HepG2 (cell line): Measurements from ENCODE around the gene ZBP1. TPM values are rescaled to one million over a fixed set of nuclear protein-coding genes. Genes with fewer than 3 reads are reported as not detected.

ENCODE experiments used
- ATAC-seq: fragments of 200-7000 bp; cut with Tn5 transposase; 3 replicates; pipeline ENCODE4 v1.9.1; 2020; ENCODE audit warnings: mild to moderate bottlenecking, moderate library complexity
- BruUV-seq: library from RNA; stranded (reverse); fragments of 400-500 nt; replicated peaks from 2 replicates; lab custom pipeline; 2021; lab: Mats Ljungman, UMichigan
- CTCF ChIA-PET: fragments of 300-600 bp; formaldehyde crosslinking; extraction: SDS; loops from one replicate; lab custom pipeline; 2021; ENCODE audit warnings: low total read pairs, inconsistent platforms, low intra/inter-chr PET ratio; lab: Yijun Ruan, JAX
- POLR2A ChIA-PET: fragments of 350-600 bp; sonication (Branson Sonifier 250); formaldehyde crosslinking; loops from one replicate; lab custom pipeline; 2020; ENCODE audit warnings: antibody characterized with exemption, inconsistent platforms; lab: Yijun Ruan, JAX
- DNase-seq: peaks from one replicate; pipeline ENCODE4 v3.0.0-alpha.2; 2015; ENCODE audit warnings: low spot score
- FAIRE-seq: peaks from 3 replicates; lab custom pipeline; 2011; peaks lifted over from hg19 to GRCh38; lab: Jason Lieb, UNC
- H2AFZ ChIP-seq: one replicate; pipeline ENCODE4 v1.6.1; 2011; ENCODE audit warnings: low read length, inconsistent platforms
- H3K27ac ChIP-seq: fragments of 300-600 bp; 3 replicates; pipeline ENCODE4 v1.8.0; 2011; ENCODE audit warnings: mixed run types, mild to moderate bottlenecking, mixed read lengths, low read length, inconsistent platforms; ENCODE audit not compliant: insufficient read depth; ENCODE audit errors: extremely low read length
- H3K27me3 ChIP-seq, 2 experiments: fragments of 200-600 bp in 1 of 2; 2 replicates in 1 of 2; 3 replicates in 1 of 2; pipeline versions ENCODE4 v1.6.0 to v1.8.0; 2011; ENCODE audit warnings: low read length in 2 of 2, mild to moderate bottlenecking in 2 of 2, moderate library complexity in 2 of 2, inconsistent platforms in 1 of 2; ENCODE audit not compliant: insufficient read depth in 2 of 2, control insufficient read depth in 1 of 2
- H3K36me3 ChIP-seq, 2 experiments: fragments of 200-600 bp in 1 of 2; replicated peaks in 1 of 2; 2 replicates in 1 of 2; 3 replicates in 1 of 2; pipeline versions ENCODE4 v1.5.1 to v1.8.0; 2011; ENCODE audit warnings: low read length in 2 of 2, inconsistent platforms in 1 of 2; ENCODE audit not compliant: insufficient read depth in 2 of 2, control insufficient read depth in 1 of 2
- H3K4me1 ChIP-seq: 2 replicates; pipeline ENCODE4 v1.5.1; 2012; ENCODE audit warnings: low read length, inconsistent platforms; ENCODE audit not compliant: insufficient read depth
- H3K4me2 ChIP-seq: 2 replicates; pipeline ENCODE4 v1.6.0; 2011; ENCODE audit warnings: low read depth, low read length, inconsistent platforms
- H3K4me3 ChIP-seq, 3 experiments: fragments of 200-600 bp in 1 of 3; sonication (generic), shearing (Covaris generic) in 1 of 3; replicated peaks in 1 of 3; 2 replicates each; pipeline ENCODE4 v1.5.1; 2011 to 2016; ENCODE audit warnings: low read length in 3 of 3, inconsistent platforms in 2 of 3, low read depth in 2 of 3, mild to moderate bottlenecking in 2 of 3, control low read depth in 1 of 3, mixed read lengths in 1 of 3; ENCODE audit not compliant: insufficient read depth in 1 of 3
- H3K79me2 ChIP-seq: one replicate; pipeline ENCODE4 v1.6.1; 2011; ENCODE audit warnings: low read length, inconsistent platforms; ENCODE audit not compliant: insufficient read depth
- H3K9ac ChIP-seq: 2 replicates; pipeline ENCODE4 v1.6.0; 2011; ENCODE audit warnings: mild to moderate bottlenecking, low read depth, low read length, inconsistent platforms; ENCODE audit not compliant: insufficient read depth
- H3K9me3 ChIP-seq: 2 replicates; pipeline ENCODE4 v1.5.1; 2012; ENCODE audit warnings: mild to moderate bottlenecking, low read length
- H4K20me1 ChIP-seq: 2 replicates; pipeline ENCODE4 v1.6.0; 2011; ENCODE audit warnings: inconsistent platforms, mild to moderate bottlenecking, low read length, moderate library complexity; ENCODE audit not compliant: insufficient read depth
- CENPX ChIP-seq: sonication (generic); formaldehyde crosslinking; IDR thresholded peaks from 2 replicates; pipeline ENCODE4 v1.9.0; 2021; ENCODE audit warnings: mild to moderate bottlenecking, missing genetic modification reagents, moderate library complexity
- EEA1 ChIP-seq: sonication (generic); formaldehyde crosslinking; IDR thresholded peaks from 2 replicates; pipeline ENCODE4 v1.5.1; 2020; ENCODE audit warnings: mild to moderate bottlenecking, missing genetic modification reagents, borderline replicate concordance
- KMT2B ChIP-seq: IDR thresholded peaks from 2 replicates; pipeline ENCODE4 v1.6.1; 2016; ENCODE audit warnings: missing genetic modification reagents, missing compliant biosample characterization
- MTF1 ChIP-seq: sonication (generic); formaldehyde crosslinking; IDR thresholded peaks from 2 replicates; pipeline ENCODE4 v1.5.0; 2020; ENCODE audit warnings: missing genetic modification reagents
- NONO ChIP-seq, 2 experiments: fragments of 450-650 bp in 1 of 2; sonication (generic) in 1 of 2; formaldehyde crosslinking in 1 of 2; IDR thresholded peaks in 1 of 2; conservative IDR thresholded peaks in 1 of 2; 2 replicates each; pipeline versions ENCODE4 v1.6.1 to v1.8.0; 2017 to 2022; ENCODE audit warnings: mild to moderate bottlenecking in 1 of 2, missing genetic modification reagents in 1 of 2, moderate library complexity in 1 of 2
- TARDBP ChIP-seq: sonication (generic); formaldehyde crosslinking; IDR thresholded peaks from 2 replicates; pipeline ENCODE4 v1.8.0; 2022; ENCODE audit warnings: mild to moderate bottlenecking, missing genetic modification reagents
- ZBTB42 ChIP-seq: sonication (generic); formaldehyde crosslinking; IDR thresholded peaks from 2 replicates; pipeline ENCODE4 v1.5.0; 2020; ENCODE audit warnings: mild to moderate bottlenecking, missing genetic modification reagents
- ZFP1 ChIP-seq: IDR thresholded peaks from 2 replicates; pipeline ENCODE4 v1.6.1; 2016
- ZNF224 ChIP-seq: sonication (generic); formaldehyde crosslinking; IDR thresholded peaks from 2 replicates; pipeline ENCODE4 v1.5.0; 2020; ENCODE audit warnings: mild to moderate bottlenecking, missing genetic modification reagents
- ZNF331 ChIP-seq: sonication (generic); formaldehyde crosslinking; IDR thresholded peaks from 2 replicates; pipeline ENCODE4 v1.4.0; 2020; ENCODE audit warnings: missing genetic modification reagents
- ZNF44 ChIP-seq: sonication (generic); formaldehyde crosslinking; IDR thresholded peaks from 2 replicates; pipeline ENCODE4 v1.5.1; 2020; ENCODE audit warnings: mild to moderate bottlenecking, missing genetic modification reagents
- WGBS: methylation state at CpG from one replicate; pipeline ENCODE4 v1.1.6; 2017; ENCODE audit warnings: low lambda C conversion rate; 5-methylcytosine and 5-hydroxymethylcytosine counted together
- in situ Hi-C: cut with HindIII; loops from 2 replicates; pipeline ENCODE4 v1.10.0; 2017; ENCODE audit warnings: low pct_unique_long_range_greater_than_20kb; ENCODE audit not compliant: extremely low pct_ligation_motif_present
- intact Hi-C: fragments of 100-400 bp; cut with micrococcal nuclease; formaldehyde crosslinking; loops from one replicate; pipeline ENCODE4 v1.10.0; 2022; ENCODE audit not compliant: unreplicated experiment
- polyA plus RNA-seq, 8 experiments: library from polyadenylated mRNA; depleted of rRNA in 3 of 8; stranded (reverse) in 7 of 8; unstranded in 1 of 8; fragments of >200 nt; fragmentation: Illumina TruSeq in 4 of 8; extraction: Trizol in 4 of 8; gene quantifications; 2 replicates each; pipeline versions ENCODE4 v1.2.1 to v1.2.3, GENCODE V29; 2011 to 2016; ENCODE audit warnings: low read depth in 4 of 8, missing spikeins in 1 of 8, mixed read lengths in 1 of 8; ENCODE audit not compliant: insufficient read depth in 1 of 8
- total RNA-seq, 5 experiments: library from RNA; depleted of rRNA; stranded (reverse); fragments of >200 nt; fragmentation: Illumina TruSeq; extraction: Trizol; gene quantifications; 2 replicates each; pipeline ENCODE4 v1.2.3, GENCODE V29; 2016; ENCODE audit warnings: low read depth in 1 of 5
- TF ChIP-seq, protein P1 (sequence below): sonication (generic); formaldehyde crosslinking; IDR thresholded peaks from 2 replicates; pipeline ENCODE4 v1.9.0; 2022; ENCODE audit warnings: low read depth, missing genetic modification reagents
- TF ChIP-seq, protein P2 (sequence below): IDR thresholded peaks from 2 replicates; pipeline ENCODE4 v1.6.1; 2016; ENCODE audit warnings: missing genetic modification reagents, missing compliant biosample characterization
- TF ChIP-seq, protein P3 (sequence below): sonication (generic); formaldehyde crosslinking; IDR thresholded peaks from 2 replicates; pipeline ENCODE4 v1.4.0; 2020; ENCODE audit warnings: missing genetic modification reagents, borderline replicate concordance

Gene ZBP1
- total and polyA plus RNA-seq, 2 of the 13 experiments (the other 11 are each of a cell fraction or from before 2014, with no cell fraction given): not detected

DNA sequence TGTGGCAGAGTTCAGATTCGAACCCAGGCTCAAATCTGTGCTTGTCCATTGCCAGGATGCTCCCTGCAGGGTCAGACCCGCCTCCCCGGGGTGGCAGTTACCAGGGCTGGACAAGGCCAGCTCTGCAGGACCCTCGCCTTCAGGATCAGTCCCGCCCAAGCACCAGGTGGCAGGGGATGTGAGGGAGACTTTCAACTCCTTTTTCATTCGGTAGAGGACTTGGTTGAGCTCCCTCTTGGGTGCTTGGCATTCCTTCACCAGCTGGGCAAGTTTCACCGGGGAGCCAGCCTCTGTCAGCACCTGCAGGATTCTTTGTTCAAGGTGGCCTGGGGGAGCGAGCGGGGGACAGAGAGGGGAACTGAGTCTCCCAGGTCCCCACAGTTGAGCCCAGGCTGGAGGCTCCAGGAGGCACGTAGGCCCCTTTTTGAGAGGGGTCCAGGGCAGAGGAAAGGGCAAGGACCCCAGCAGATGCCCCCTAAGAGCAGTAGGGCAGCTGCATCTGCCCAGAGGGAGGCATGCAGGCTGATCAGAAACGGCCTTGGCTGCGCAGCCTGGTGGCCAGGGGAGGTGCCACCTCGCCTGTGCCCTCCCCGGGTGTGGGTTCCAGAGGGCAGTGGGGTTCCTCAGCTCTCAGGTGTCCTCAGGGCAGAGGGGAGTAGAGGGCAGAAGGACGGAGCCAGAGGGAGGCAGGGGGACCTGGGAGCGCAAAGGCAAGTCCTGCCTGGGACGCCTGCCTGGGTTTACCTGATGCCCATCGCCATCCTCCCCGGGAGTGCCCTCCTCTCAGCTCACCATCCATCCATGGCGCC lies 3.9 kb downstream of the ZBP1 start:
- H3K9ac ChIP-seq: no peak overlapping the region
- no peaks in the 10 kb centered on the region for H3K9me3 ChIP-seq
- ChIA-PET POLR2A (no interaction called here), CTCF (no interaction called here)
- BruUV-seq: no TSS peak
- H3K4me2 ChIP-seq: no peak overlapping the region
- no peaks in the 10 kb centered on the region for H4K20me1 ChIP-seq
- FAIRE-seq: no peak
- H2AFZ ChIP-seq: no peak overlapping the region
- no peaks in the 10 kb centered on the region for H3K4me1 ChIP-seq
- no peak overlapping the region for H3K4me3 ChIP-seq
- no peaks in the 10 kb centered on the region for H3K36me3 ChIP-seq
- in situ Hi-C loops: no loop called here
- DNase-seq: no peak
- H3K27ac ChIP-seq: no peak overlapping the region
- intact Hi-C loops: no loop called here
- no peak for TF ChIP-seq ZFP1
- TF ChIP-seq, protein P1, sequence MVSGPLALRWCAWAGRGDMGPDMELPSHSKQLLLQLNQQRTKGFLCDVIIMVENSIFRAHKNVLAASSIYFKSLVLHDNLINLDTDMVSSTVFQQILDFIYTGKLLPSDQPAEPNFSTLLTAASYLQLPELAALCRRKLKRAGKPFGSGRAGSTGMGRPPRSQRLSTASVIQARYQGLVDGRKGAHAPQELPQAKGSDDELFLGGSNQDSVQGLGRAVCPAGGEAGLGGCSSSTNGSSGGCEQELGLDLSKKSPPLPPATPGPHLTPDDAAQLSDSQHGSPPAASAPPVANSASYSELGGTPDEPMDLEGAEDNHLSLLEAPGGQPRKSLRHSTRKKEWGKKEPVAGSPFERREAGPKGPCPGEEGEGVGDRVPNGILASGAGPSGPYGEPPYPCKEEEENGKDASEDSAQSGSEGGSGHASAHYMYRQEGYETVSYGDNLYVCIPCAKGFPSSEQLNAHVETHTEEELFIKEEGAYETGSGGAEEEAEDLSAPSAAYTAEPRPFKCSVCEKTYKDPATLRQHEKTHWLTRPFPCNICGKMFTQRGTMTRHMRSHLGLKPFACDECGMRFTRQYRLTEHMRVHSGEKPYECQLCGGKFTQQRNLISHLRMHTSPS (CRISPR knock-in tag): 0 out of 2 replicates have a peak, but pooled peaks have one; percentile 24
- peaks cover 8 to 84% of the 10 kb centered on the region in 2 experiments; a peak in 4 of 5 replicates for H3K27me3 ChIP-seq
- no peaks in the 10 kb centered on the region for H3K79me2 ChIP-seq
- ATAC-seq: no peak
- 4% methylated on average over 18 of the region's 20 CpGs for WGBS

DNA sequence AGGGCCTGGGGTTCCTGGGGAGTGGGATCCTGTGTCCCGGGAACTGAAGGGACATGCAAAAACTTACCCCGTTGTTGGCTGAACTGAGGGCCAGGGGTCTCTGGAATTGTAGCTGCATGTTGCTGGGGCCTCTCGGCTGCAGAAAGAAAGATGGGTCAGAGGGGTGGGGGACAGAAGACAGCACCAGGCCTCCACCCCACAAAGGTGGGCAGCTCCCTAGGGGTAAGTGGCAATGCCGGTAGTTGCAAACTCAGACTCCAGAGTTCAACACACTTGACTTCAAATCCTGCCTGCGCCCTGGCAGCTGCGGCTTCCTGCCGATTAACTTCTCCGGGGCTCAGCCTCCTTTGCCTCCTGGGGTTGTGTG lies 4.8 kb downstream of the ZBP1 start:
- no peak overlapping the region for H3K4me3 ChIP-seq
- FAIRE-seq (no peak), ATAC-seq (no peak), DNase-seq (no peak)
- no peaks in the 10 kb centered on the region for H3K36me3 ChIP-seq
- peaks cover 8 to 84% of the 10 kb centered on the region in 2 experiments; a peak in 4 of 5 replicates for H3K27me3 ChIP-seq
- H3K79me2 ChIP-seq: no peaks in the 10 kb centered on the region
- WGBS: 15% methylated on average over 8 of the region's 8 CpGs
- ChIA-PET POLR2A (no interaction called here), CTCF (no interaction called here)
- H3K4me2 ChIP-seq: no peak overlapping the region
- in situ Hi-C loops: no loop called here
- H3K27ac ChIP-seq: no peak overlapping the region
- intact Hi-C loops: no loop called here
- no TSS peak for BruUV-seq
- H4K20me1 ChIP-seq: no peaks in the 10 kb centered on the region; the same call in 1 of the 2 replicates
- no peak overlapping the region for H3K9ac ChIP-seq
- no peaks in the 10 kb centered on the region for H3K4me1 ChIP-seq
- H3K9me3 ChIP-seq: no peaks in the 10 kb centered on the region
- H2AFZ ChIP-seq: no peak overlapping the region
- TF ChIP-seq NONO (IDR thresholded peaks at IDR 0.05) (no peak), NONO (CRISPR knock-in tag; conservative IDR thresholded peaks at IDR 0.05) (no peak), TARDBP (CRISPR knock-in tag) (no peak), ZBTB42 (CRISPR knock-in tag) (no peak), ZNF224 (no peak), EEA1 (CRISPR knock-in tag) (no peak), ZNF331 (CRISPR knock-in tag) (no peak), KMT2B (CRISPR knock-in tag) (no peak), ZNF44 (CRISPR knock-in tag) (no peak), CENPX (CRISPR knock-in tag) (no peak), MTF1 (CRISPR knock-in tag) (no peak)
- TF ChIP-seq, protein P2, sequence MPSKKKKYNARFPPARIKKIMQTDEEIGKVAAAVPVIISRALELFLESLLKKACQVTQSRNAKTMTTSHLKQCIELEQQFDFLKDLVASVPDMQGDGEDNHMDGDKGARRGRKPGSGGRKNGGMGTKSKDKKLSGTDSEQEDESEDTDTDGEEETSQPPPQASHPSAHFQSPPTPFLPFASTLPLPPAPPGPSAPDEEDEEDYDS (CRISPR knock-in tag): no peak
- TF ChIP-seq, protein P3, sequence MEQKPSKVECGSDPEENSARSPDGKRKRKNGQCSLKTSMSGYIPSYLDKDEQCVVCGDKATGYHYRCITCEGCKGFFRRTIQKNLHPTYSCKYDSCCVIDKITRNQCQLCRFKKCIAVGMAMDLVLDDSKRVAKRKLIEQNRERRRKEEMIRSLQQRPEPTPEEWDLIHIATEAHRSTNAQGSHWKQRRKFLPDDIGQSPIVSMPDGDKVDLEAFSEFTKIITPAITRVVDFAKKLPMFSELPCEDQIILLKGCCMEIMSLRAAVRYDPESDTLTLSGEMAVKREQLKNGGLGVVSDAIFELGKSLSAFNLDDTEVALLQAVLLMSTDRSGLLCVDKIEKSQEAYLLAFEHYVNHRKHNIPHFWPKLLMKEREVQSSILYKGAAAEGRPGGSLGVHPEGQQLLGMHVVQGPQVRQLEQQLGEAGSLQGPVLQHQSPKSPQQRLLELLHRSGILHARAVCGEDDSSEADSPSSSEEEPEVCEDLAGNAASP (CRISPR knock-in tag): no peak
